Measurements from ENCODE around the gene GRP.
"Not testable (repeated sequence)": the region's sequence is repeated elsewhere in the genome, so short reads cannot be mapped to it uniquely, and the experiment has no call there.

GRP gene

GRCh38 chr18:59229701-59230443, 9.9 kb downstream of the GRP start:
- no peak for DNase-seq

GRCh38 chr18:59231114-59231513, 11.2 kb downstream of the GRP start:
- DNase-seq: no peak

- DNase-seq: no peak
Observed at GRCh38 chr18:59231877-59232276, 11.9 kb downstream of the GRP start.

- DNase-seq: no peak
Observed at GRCh38 chr18:59232309-59233016, 12.5 kb downstream of the GRP start.

DNA sequence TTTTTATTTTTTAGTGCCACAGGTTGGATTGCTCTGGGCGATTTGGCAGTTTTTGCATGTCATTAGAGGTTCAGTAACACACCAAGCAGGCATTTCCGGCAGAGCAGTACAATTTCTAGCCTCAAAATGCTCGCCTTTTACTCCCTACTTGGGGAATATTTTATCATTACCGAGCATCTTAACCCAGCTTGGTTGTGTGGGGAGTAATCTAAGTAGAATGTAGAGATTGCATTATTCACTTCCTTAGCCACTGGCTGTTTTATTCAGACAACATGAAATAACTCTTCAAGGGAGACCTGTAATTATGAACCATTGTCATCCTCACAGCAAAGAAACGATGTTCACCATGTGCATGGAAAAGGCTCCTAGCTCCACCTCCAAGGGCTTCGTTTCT, 13.1 kb downstream of the GRP start:
- DNase-seq: peak; percentile 56

- no peak for DNase-seq
Observed at GRCh38 chr18:59238385-59238784, 18.4 kb downstream of the GRP start.

DNA sequence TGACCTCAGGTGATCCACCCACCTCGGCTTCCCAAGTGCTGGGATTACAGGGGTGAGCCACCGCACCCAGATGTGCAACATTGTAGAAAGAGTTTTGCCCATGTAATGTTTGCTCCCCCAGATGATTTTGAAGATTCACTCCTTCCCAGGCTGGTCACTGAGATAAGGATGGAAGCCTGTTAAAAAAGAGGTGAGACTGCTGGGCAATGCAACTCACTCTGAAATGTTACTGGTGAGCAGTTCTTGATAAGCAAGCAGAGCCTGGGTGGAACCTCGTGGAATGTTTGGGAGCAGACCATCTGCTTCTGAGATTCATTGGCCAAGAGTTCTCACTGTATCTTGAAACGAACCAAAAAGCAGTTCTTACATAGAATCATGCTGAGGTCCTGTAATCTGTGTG, 19.7 kb downstream of the GRP start:
- DNase-seq: no peak

GRCh38 chr18:59242906-59243305, 22.9 kb downstream of the GRP start:
- no peak for DNase-seq

GRCh38 chr18:59246796-59247195, 26.8 kb downstream of the GRP start:
- no peak for DNase-seq

DNA sequence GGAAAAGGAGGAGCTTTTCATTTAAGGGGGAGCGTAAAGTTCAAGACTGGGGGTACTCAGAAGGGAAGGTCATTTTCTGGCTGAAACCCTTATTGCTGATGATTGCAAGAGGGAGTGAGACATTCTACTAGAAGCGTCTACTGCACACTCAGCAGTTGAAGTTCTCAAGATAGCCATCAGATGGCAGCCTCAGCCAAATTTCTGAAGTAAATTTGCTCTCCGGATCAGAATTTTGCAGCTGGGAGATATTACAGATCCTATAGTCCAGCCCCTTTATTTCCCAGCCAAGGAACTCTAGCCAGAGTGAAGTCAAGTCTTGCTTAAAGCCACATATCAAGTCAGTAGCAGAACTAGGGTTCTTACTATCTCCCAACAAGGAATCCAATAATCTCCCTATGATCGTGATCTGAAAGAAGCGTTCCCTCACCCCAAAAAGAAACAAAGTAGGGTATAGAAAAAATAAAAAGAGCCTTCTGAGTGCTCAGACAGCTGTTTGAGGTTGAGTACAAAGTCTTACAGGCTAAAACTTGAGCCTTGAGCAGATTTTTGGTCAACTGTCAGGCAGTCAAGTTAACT, 29.3 kb downstream of the GRP start:
- peak; percentile 82 for DNase-seq

DNA sequence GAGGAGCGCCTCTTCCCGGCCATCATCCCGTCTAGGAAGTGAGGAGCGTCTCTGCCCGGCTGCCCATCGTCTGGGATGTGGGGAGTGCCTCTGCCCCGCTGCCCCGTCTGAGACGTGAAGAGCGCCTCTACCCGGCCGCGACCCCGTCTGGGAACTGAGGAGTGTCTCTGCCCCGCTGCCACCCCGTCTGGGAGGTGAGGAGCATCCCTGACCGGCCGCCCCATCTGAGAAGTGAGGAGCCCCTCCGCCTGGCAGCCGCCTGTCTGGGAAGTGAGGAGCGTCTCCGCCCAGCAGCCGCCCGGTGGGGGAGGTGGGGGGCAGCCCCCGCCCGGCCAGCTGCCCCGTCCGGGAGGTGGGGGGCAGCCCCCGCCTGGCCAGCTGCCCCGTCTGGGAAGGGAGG, 35.5 kb downstream of the GRP start:
- not testable (repeated sequence) for DNase-seq

- DNase-seq: not testable (repeated sequence)
Observed at GRCh38 chr18:59261842-59262241, 41.9 kb downstream of the GRP start.

GRCh38 chr18:59262243-59262642, 42.3 kb downstream of the GRP start:
- DNase-seq: not testable (repeated sequence)

GRCh38 chr18:59263661-59264060, 43.7 kb downstream of the GRP start:
- DNase-seq: no peak

DNA sequence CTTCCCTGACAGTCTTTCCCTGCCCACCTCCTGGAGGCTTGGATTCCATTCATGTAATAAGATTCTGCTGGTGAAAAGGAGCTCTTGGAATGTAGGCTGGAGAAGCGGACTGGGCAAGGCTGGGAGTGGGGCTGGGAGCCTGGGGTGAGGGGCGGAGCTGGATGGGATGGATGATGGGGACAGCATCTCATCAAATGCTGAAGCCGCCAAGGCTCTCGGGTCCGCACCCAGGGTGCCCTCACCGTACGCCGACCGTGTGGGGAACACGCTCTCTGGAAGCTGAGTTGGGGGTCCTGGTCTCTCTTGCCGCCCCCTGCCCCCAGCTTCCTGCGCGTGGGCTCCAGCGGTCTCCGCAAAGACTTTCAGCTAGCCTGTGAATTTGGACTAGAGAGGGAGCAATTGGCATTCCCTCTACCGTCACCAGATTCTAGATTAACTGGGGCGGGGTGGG, 44.2 kb downstream of the GRP start:
- no peak for DNase-seq

DNA sequence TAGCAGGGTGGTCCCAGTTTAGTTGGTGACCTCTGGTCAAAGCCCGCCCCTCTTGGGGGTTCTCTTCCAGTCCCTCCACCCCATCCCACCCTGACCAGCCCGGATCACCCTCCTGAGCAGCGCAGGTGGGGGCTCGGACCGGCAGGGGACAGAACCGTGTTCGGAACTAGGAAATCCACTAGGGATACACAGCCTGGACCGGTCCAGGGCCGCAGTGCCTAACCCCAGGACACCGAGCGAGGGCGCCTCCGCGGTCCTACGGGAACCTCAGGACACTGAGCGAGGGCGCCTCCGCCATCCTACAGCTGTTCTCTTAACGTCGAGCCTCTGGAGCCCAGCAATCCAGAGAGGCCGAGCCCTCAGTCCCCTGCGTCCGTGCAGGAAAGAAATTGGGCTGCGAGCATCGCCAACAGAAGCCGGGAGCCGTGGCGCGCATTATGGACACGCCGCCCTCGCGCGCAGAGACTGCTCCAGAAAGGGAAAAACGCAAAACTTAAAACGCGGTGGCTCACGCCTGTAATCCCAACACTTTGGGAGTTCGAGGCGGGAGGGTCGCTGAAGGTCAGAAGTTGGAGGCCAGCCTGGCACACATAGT, 44.8 kb downstream of the GRP start:
- DNase-seq: no peak

- DNase-seq: no peak
Observed at GRCh38 chr18:59265246-59265973, 45.5 kb downstream of the GRP start.

DNA sequence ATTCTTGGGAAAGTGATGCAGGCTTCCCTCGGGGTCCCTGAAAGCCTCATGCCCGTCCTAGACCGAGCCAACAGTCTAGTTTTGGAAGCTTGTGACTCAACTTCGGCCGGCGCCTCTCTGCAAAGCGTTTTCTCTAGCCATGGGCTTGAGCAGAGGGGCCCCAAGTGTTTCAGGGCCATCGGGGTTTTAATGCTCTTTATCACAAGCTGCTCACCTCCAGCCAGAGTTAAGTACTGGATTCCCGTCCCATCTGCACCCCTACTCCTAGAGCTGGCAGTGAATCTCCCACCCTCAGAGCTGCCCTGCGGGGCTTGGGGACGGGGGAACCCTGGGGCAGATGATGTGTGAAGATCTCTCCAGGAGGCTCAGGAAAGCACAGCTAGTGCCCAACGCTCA, 46.0 kb downstream of the GRP start:
- no peak for DNase-seq

GRCh38 chr18:59266459-59266858, 46.5 kb downstream of the GRP start:
- no peak for DNase-seq

- no peak for DNase-seq
Observed at GRCh38 chr18:59266886-59267502, 47.0 kb downstream of the GRP start.

DNA sequence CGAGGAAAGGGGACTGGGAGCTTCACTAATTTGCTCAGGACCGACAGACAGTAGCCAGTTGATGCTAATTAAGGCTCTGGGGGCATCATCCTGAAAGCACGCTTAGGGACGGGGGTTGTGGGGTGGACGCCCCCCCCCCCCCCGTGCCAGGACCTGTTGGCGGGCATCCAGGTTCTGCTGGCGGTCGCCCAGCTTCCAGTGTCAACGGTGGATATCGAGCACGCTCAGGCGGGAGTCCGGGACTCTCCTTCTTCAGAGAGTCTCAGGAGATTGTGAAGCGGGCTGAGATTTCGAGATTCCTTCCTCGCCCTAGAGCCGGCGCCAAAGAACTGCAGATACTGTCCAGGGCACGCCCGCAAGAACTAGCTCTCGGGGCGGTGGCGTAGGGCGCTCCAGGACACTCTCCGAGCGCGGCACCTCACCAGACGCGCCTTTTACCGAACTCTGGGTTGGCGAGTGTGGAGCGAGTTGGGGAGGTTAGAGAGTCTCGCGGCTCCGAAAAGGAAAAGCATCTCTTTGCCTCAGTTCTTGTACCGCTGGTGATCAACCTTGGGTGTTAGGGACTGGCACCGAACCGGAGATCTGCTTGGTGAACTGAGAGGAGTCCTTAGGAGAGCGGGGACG, 47.7 kb downstream of the GRP start:
- no peak for DNase-seq

DNA sequence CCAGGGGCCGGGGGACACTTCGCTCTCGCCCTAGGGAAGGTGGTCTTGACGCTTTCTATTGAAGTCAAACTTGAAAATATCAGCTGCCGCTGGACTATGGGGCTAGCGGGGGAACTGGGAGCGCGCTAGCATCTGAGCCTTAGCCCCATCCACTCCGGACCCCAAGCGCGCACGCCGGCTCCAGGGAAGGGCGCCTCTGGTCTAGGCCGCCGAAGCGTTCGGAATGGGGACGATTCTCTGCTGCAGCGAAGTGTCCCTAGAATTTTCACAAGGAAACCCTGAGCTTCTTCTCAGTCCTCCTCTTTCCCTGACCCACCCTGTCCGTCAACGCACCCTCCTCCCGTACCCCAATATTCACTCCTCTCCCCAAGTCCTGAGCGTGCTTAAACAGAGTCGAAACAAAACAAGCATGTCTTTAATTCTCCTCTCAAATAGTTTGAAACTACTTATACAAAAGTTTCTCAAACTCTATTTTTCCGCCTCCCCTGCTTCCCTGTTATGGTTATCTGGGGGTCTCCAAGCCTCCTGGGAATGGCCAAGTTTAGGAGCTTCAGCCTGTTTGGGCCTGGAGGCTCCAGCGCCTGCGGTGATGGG, 48.3 kb downstream of the GRP start:
- no peak for DNase-seq
